Vagina (tissue), 2 donors: ENCODE measurements around the gene PAWR. TPM values are rescaled to one million over a fixed set of nuclear protein-coding genes. Genes with fewer than 3 reads are reported as not detected.
A peak's percentile ranks its signal among the peaks of the same experiment; 100 is the strongest.
"Not testable (repeated sequence)": the region's sequence is repeated elsewhere in the genome, so short reads cannot be mapped to it uniquely, and the experiment has no call there.

ENCODE experiments used
- DNase-seq, 2 donors: peaks; one replicate each; pipeline ENCODE4 v3.0.0-alpha.2; 2017; ENCODE audit errors: extremely low spot score in 2 of 2
- H3K27ac ChIP-seq: fragments of 200-600 bp; sonication (generic); one replicate; pipeline ENCODE4 v1.5.1; 2019
- H3K27me3 ChIP-seq: fragments of 200-600 bp; sonication (generic); one replicate; pipeline ENCODE4 v1.5.1; 2019
- H3K36me3 ChIP-seq, 2 donors: fragments of 200-600 bp; sonication (generic); one replicate each; pipeline ENCODE4 v1.5.1; 2017 to 2019
- H3K4me1 ChIP-seq: fragments of 200-600 bp; sonication (generic); one replicate; pipeline ENCODE4 v1.5.1; 2019
- H3K4me3 ChIP-seq, 2 donors: fragments of 200-600 bp; sonication (generic); 1 replicate in 1 of 2; 2 replicates in 1 of 2; pipeline ENCODE4 v1.5.1; 2016 to 2019
- H3K9me3 ChIP-seq: fragments of 200-600 bp; sonication (generic); one replicate; pipeline ENCODE4 v1.5.1; 2019
- CTCF ChIP-seq, 3 experiments: fragments of 450-650 bp in 2 of 3; fragments of 200-600 bp in 1 of 3; sonication (generic) in 1 of 3; IDR thresholded peaks; one replicate each; pipeline ENCODE4 v1.5.1; 2017 to 2019; ENCODE audit warnings: antibody characterized with exemption in 3 of 3, mild to moderate bottlenecking in 2 of 3, moderate library complexity in 2 of 3
- POLR2A ChIP-seq, 2 donors: fragments of 450-650 bp; IDR thresholded peaks; one replicate each; pipeline ENCODE4 v1.6.1; 2017; ENCODE audit warnings: antibody characterized with exemption in 2 of 2, mild to moderate bottlenecking in 2 of 2, moderate library complexity in 2 of 2
- POLR2AphosphoS5 ChIP-seq, 2 donors: sonication (generic); formaldehyde crosslinking; IDR thresholded peaks; one replicate each; pipeline ENCODE4 v1.9.0; 2017; ENCODE audit warnings: antibody characterized with exemption in 2 of 2, mild to moderate bottlenecking in 2 of 2, low read depth in 1 of 2; ENCODE audit not compliant: insufficient read depth in 1 of 2
- intact Hi-C: fragments of 100-400 bp; cut with DNase I; formaldehyde crosslinking; loops from one replicate; pipeline ENCODE4 v1.15.1; 2023
- total RNA-seq: library from RNA; depleted of rRNA; stranded (reverse); fragments of >200 nt; gene quantifications from one replicate; pipeline ENCODE4 v1.2.3, GENCODE V29; 2016

PAWR gene
- total RNA-seq, 1 donor from 2014 or later = 103 TPM

- H3K27ac ChIP-seq = no peak overlapping the region
- intact Hi-C loops = no loop called here
Observed at GRCh38 chr12:79567175-79567563, 123.6 kb downstream of the PAWR start.

DNA sequence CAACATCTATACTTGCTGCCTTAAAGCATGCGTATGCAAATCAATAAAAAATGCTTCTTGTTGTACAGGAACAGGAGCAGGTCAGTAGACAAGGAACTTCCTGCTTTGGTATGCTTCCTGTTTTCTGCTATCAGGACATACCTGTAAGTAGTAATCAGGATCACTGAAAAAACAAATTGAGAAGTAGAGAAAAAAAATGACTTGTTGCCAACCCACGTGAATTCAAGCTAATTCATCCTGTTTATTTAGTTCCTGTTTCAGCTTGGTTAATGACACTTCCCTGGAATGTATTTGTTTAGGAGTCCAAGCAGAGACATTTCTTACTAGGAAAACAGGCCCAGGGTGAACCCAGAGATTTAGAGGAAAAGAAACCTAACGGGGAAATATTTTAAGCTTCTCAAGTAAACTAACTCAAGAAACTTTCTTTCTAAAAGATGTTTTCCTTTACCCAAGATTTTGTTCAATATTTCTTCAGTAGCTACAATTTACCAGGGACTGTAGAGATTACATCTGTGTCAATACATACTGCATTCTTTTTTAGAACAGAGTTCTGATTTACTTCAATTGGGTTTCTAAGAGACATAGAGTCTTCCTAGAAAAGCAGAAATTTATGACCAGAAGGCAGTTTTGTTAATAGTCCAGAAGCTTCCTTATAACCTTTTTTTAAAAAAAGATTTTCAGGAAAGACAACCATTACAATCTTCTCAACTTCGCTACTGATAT lies 124.2 kb downstream of the PAWR start:
- no peaks in the 10 kb centered on the region for H3K36me3 ChIP-seq
- H3K4me3 ChIP-seq = no peak overlapping the region
- TF ChIP-seq CTCF (IDR thresholded peaks at IDR 0.05) (no peak), POLR2AphosphoS5 (IDR thresholded peaks at IDR 0.05; ENCODE audit: insufficient read depth in 1 of 2, low read depth in 1 of 2) (peak in 1 of 2 donors; percentile 47), POLR2A (IDR thresholded peaks at IDR 0.05) (no peak)
- H3K4me1 ChIP-seq = no peaks in the 10 kb centered on the region
- DNase-seq = no peak
- no peak overlapping the region for H3K27ac ChIP-seq
- H3K9me3 ChIP-seq = no peaks in the 10 kb centered on the region
- intact Hi-C loops = no loop called here
- no peaks in the 10 kb centered on the region for H3K27me3 ChIP-seq

More at GRCh38 chr12:79567175-79567563, 123.6 kb downstream of the PAWR start:
- no peaks in the 10 kb centered on the region for H3K4me1 ChIP-seq
- no peak overlapping the region for H3K4me3 ChIP-seq
- no peaks in the 10 kb centered on the region for H3K9me3 ChIP-seq
- DNase-seq = no peak
- no peaks in the 10 kb centered on the region for H3K36me3 ChIP-seq
- H3K27me3 ChIP-seq = no peaks in the 10 kb centered on the region
- TF ChIP-seq CTCF (IDR thresholded peaks at IDR 0.05) = no peak
- no peak for TF ChIP-seq POLR2AphosphoS5 (IDR thresholded peaks at IDR 0.05; ENCODE audit: insufficient read depth in 1 of 2, low read depth in 1 of 2)
- no peak for TF ChIP-seq POLR2A (IDR thresholded peaks at IDR 0.05)

DNA sequence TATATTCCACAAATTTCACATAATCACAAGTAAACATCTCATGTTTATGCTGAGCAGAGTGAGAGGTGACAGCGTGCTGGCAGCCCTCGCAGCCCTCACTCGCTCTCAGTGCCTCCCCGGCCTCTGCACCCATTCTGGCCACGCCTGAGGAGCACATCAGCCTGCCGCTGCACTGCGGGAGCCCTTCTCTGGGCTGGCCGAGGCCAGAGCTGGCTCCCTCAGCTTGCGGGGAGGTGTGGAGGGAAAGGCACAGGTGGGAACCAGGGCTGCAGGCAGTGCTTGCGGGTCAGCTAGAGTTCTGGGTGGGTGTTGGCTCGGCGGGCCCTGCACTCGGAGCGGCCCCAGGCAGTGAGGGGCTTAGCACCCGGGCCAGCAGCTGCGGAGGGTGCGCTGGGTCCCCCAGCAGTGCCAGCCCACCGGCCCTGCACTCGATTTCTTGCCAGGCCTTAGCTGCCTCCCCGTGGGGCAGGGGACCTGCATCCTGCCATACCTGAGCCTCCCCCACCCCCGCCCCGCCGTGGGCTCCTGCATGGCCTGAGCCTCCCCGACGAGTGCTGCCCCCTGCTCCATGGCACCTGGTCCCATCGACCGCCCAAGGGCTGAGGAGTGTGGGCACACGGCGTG lies 125.9 kb downstream of the PAWR start:
- intact Hi-C loops, H3K27ac ChIP-seq, H3K4me3 ChIP-seq, H3K27me3 ChIP-seq, H3K9me3 ChIP-seq, H3K36me3 ChIP-seq, H3K4me1 ChIP-seq, DNase-seq: not testable (repeated sequence)

DNA sequence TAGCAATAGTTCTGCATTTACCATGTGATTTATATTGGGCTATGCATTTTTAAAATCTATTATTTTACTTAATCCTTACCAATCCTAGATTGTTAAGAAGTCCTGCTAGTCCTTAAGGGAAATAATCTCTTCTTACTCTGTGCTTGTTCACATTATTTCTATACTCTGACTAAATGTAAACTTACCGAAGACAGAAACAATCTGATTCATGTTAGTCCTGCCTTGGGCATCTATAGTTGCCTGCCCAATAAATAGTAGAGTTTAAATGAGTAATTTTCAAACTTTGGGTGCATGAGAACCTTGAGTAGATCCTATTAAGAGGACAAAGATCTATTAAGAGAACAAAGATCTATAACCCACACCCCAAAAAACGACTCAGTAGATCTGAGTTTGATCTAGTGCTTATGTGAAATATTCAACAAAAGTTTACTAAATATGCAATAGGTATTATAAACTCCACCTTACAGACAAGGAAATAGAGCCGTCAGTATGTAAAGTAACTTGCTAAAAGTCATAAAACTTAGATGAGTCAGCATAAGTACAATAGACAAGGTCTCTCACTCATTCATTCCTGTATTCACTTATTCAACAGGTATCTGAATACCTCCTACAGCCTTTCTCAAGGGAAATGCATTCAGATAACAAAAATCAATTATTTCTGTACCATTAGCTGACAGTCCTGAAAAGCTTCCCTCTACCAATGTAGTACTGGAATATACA lies 127.6 kb downstream of the PAWR start:
- no peaks in the 10 kb centered on the region for H3K9me3 ChIP-seq
- intact Hi-C loops = no loop called here
- TF ChIP-seq CTCF (IDR thresholded peaks at IDR 0.05) = no peak
- no peak for TF ChIP-seq POLR2AphosphoS5 (IDR thresholded peaks at IDR 0.05; ENCODE audit: insufficient read depth in 1 of 2, low read depth in 1 of 2)
- no peak for TF ChIP-seq POLR2A (IDR thresholded peaks at IDR 0.05)
- H3K27ac ChIP-seq = no peak overlapping the region
- H3K36me3 ChIP-seq = no peaks in the 10 kb centered on the region
- H3K27me3 ChIP-seq = no peaks in the 10 kb centered on the region
- peaks cover 26% of the 10 kb centered on the region for H3K4me1 ChIP-seq
- DNase-seq = no peak
- H3K4me3 ChIP-seq = no peak overlapping the region

DNA sequence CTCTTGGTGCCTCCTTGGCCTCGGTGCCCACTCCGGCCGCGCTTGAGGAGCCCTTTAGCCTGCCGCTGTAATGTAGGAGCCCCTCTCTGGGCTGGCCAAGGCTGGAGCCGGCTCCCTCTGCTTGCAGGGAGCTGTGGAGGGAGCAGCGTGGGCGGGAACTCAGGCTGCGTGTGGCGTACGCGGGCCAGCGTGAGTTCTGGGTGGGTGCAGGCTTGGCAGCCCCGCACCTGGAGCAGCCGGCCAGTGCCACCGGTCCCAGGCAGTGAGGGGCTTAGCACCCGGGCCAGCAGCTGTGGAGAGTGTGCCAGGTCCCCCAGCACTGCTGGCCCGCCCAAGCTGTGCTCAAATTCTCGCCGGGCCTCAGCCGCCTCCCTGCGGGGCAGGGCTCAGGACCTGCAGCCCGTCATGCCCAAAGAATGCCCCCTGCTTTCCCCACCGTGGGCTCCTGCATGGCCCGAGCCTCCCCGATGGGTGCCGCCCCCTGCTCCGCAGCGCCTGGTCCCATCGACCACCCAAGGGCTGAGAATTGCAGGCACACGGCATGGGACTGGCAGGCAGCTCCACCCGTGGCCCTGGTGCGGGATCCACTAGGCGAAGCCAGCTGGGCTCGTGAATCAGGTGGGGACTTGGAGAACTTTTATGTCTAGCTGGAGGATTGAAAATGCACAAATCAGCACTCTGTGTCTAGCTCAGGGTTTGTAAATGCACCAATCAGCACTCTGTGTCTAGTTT lies 129.2 kb downstream of the PAWR start:
- intact Hi-C loops = no loop called here
- TF ChIP-seq CTCF (IDR thresholded peaks at IDR 0.05) (no peak), POLR2A (IDR thresholded peaks at IDR 0.05) (no peak), POLR2AphosphoS5 (IDR thresholded peaks at IDR 0.05; ENCODE audit: insufficient read depth in 1 of 2, low read depth in 1 of 2) (no peak)
- peaks cover 40% of the 10 kb centered on the region for H3K4me1 ChIP-seq

More for the DNA sequence above, 129.2 kb downstream of the PAWR start:
- no peak for DNase-seq
- no peak overlapping the region for H3K4me3 ChIP-seq
- no peaks in the 10 kb centered on the region for H3K9me3 ChIP-seq
- H3K27ac ChIP-seq = no peak overlapping the region
- H3K27me3 ChIP-seq = no peaks in the 10 kb centered on the region
- no peaks in the 10 kb centered on the region for H3K36me3 ChIP-seq
